KMS-11 (cell line): ENCODE data around the gene VIT.

Experiments
- H2AFZ ChIP-seq: fragments of 200-600 bp; sonication (generic); 2 replicates; pipeline ENCODE4 v1.6.1; 2016; ENCODE audit warnings: antibody characterized with exemption, mixed run types, low read depth
- H3K27ac ChIP-seq: fragments of 200-600 bp; sonication (generic); 2 replicates; pipeline ENCODE4 v1.6.1; 2016; ENCODE audit warnings: mild to moderate bottlenecking, mixed run types
- H3K27me3 ChIP-seq: fragments of 200-600 bp; sonication (generic); 2 replicates; pipeline ENCODE4 v1.6.1; 2017; ENCODE audit warnings: mild to moderate bottlenecking, low read depth, mixed run types, moderate library complexity; ENCODE audit not compliant: insufficient read depth
- H3K36me3 ChIP-seq: fragments of 200-600 bp; sonication (generic); 2 replicates; pipeline ENCODE4 v1.6.1; 2017; ENCODE audit warnings: mild to moderate bottlenecking, mixed run types; ENCODE audit not compliant: insufficient read depth
- H3K4me1 ChIP-seq: fragments of 200-600 bp; sonication (generic); 2 replicates; pipeline ENCODE4 v1.6.1; 2016; ENCODE audit warnings: mild to moderate bottlenecking, low read depth, mixed run types; ENCODE audit not compliant: poor library complexity, severe bottlenecking
- H3K4me2 ChIP-seq: fragments of 200-600 bp; sonication (generic); 2 replicates; pipeline ENCODE4 v1.7.0; 2016; ENCODE audit warnings: mild to moderate bottlenecking, mixed run types
- H3K4me3 ChIP-seq: fragments of 200-600 bp; sonication (generic); IDR thresholded peaks from 2 replicates; pipeline ENCODE4 v1.6.1; 2017; ENCODE audit warnings: low read depth, low read length, mixed read lengths; ENCODE audit not compliant: insufficient read depth
- H3K79me2 ChIP-seq: fragments of 200-600 bp; sonication (generic); 2 replicates; pipeline ENCODE4 v1.6.1; 2016; ENCODE audit warnings: low read depth, mixed run types; ENCODE audit not compliant: insufficient read depth
- H3K9ac ChIP-seq: fragments of 200-600 bp; sonication (generic); 2 replicates; pipeline ENCODE4 v1.6.1; 2016; ENCODE audit warnings: mild to moderate bottlenecking, mixed run types
- H4K20me1 ChIP-seq: fragments of 200-600 bp; sonication (generic); 2 replicates; pipeline ENCODE4 v1.6.1; 2016; ENCODE audit warnings: mild to moderate bottlenecking, mixed run types; ENCODE audit not compliant: insufficient read depth
- CTCF ChIP-seq: fragments of 200-600 bp; sonication (generic); conservative IDR thresholded peaks from 2 replicates; pipeline ENCODE4 v1.6.1; 2017; ENCODE audit warnings: low read depth, mild to moderate bottlenecking, antibody characterized with exemption, low read length, moderate library complexity, mixed read lengths

Gene VIT

DNA sequence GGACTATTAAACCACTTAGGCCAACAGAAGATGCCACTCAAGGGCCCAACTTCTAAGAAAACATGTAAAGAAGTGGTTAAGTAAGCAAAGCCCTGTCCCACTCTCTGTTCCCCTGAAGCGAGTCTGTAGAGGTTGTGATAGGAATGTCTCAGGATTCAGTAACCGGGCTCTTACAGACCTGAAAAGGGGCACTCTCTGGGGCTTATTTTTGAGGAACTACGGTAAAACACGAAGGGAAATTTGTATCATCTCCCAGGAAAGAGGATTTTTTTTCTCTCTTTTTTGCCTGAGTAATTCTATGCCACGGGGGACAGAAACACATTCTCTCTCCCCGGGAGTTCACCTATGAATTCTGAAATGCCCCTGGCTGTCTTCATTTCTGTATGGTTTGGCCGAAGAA, 77.4 kb downstream of the VIT start:
- no peaks in the 10 kb centered on the region for H4K20me1 ChIP-seq
- H3K27me3 ChIP-seq = no peaks in the 10 kb centered on the region
- H2AFZ ChIP-seq = no peak overlapping the region
- no peaks in the 10 kb centered on the region for H3K4me1 ChIP-seq
- no peaks in the 10 kb centered on the region for H3K79me2 ChIP-seq
- no peak overlapping the region for H3K9ac ChIP-seq
- H3K4me2 ChIP-seq = no peak overlapping the region
- TF ChIP-seq CTCF = no peak
- H3K4me3 ChIP-seq = no peak overlapping the region
- H3K27ac ChIP-seq = no peak overlapping the region
- H3K36me3 ChIP-seq = no peaks in the 10 kb centered on the region

GRCh38 chr2:36775261-36775660, 78.8 kb downstream of the VIT start:
- Histone ChIP-seq H4K20me1 (no peaks in the 10 kb centered on the region), H2AFZ (no peak overlapping the region), H3K4me1 (no peaks in the 10 kb centered on the region), H3K79me2 (no peaks in the 10 kb centered on the region), H3K27ac (no peak overlapping the region), H3K4me3 (no peak overlapping the region), H3K4me2 (no peak overlapping the region), H3K36me3 (no peaks in the 10 kb centered on the region), H3K9ac (no peak overlapping the region), H3K27me3 (no peaks in the 10 kb centered on the region)
- TF ChIP-seq CTCF = no peak

- Histone ChIP-seq H4K20me1 (no peaks in the 10 kb centered on the region), H3K4me3 (no peak overlapping the region), H3K79me2 (no peaks in the 10 kb centered on the region), H3K4me2 (no peak overlapping the region), H3K36me3 (no peaks in the 10 kb centered on the region), H3K27ac (no peak overlapping the region), H2AFZ (no peak overlapping the region), H3K9ac (no peak overlapping the region), H3K4me1 (no peaks in the 10 kb centered on the region), H3K27me3 (no peaks in the 10 kb centered on the region)
- TF ChIP-seq CTCF = no peak
Observed at GRCh38 chr2:36775806-36776205, 79.3 kb downstream of the VIT start.

DNA sequence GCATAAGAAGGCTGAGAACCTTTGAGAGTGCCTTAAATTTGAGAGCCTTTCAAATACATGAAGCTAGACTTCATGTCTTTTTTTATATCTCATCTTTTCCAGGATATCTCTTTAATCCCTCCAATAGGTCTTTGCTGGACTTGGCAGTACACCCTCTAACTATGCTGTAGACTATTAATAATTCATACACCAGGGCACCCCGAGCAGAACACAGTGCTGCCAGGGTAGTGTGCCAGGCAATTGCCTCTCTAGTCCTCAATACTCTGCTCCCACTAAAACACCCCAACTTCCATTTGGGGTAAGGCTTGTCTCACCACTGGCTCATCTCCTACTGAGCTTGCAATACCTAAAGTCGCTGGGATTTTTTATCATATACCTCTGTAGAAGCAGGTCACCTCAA, 80.8 kb downstream of the VIT start:
- Histone ChIP-seq H3K4me1 (no peaks in the 10 kb centered on the region), H3K27ac (no peak overlapping the region), H3K79me2 (no peaks in the 10 kb centered on the region), H3K4me2 (no peak overlapping the region), H4K20me1 (no peaks in the 10 kb centered on the region), H2AFZ (no peak overlapping the region), H3K9ac (no peak overlapping the region), H3K4me3 (no peak overlapping the region), H3K36me3 (no peaks in the 10 kb centered on the region), H3K27me3 (no peaks in the 10 kb centered on the region)
- TF ChIP-seq CTCF = no peak

- Histone ChIP-seq H3K27ac (no peak overlapping the region), H3K27me3 (no peaks in the 10 kb centered on the region), H3K4me3 (no peak overlapping the region), H3K9ac (no peak overlapping the region), H4K20me1 (no peaks in the 10 kb centered on the region), H3K4me1 (no peaks in the 10 kb centered on the region), H3K36me3 (no peaks in the 10 kb centered on the region), H2AFZ (no peak overlapping the region), H3K4me2 (no peak overlapping the region), H3K79me2 (no peaks in the 10 kb centered on the region)
- TF ChIP-seq CTCF = no peak
Observed at GRCh38 chr2:36777788-36778187, 81.3 kb downstream of the VIT start.
